Glomerular visceral epithelial cell (primary cell): ENCODE results near the gene SEC14L2.
A peak's percentile ranks its signal among the peaks of the same experiment; 100 is the strongest.
"Not testable (repeated sequence)": the region's sequence is repeated elsewhere in the genome, so short reads cannot be mapped to it uniquely, and the experiment has no call there.

Experiments
- DNase-seq: peaks from one replicate; pipeline ENCODE4 v3.0.0-alpha.2; 2016; ENCODE audit errors: extremely low spot score

The SEC14L2 gene

GRCh38 chr22:30426388-30427353 lies 29.9 kb downstream of the SEC14L2 start:
- peak; percentile 73 for DNase-seq

GRCh38 chr22:30427871-30428270 lies 31.1 kb downstream of the SEC14L2 start:
- DNase-seq: no peak

- no peak for DNase-seq
These were observed 33.1 kb downstream of the SEC14L2 start for GRCh38 chr22:30429887-30430286.

GRCh38 chr22:30430933-30431332 lies 34.1 kb downstream of the SEC14L2 start:
- no peak for DNase-seq

GRCh38 chr22:30432096-30432495 lies 35.3 kb downstream of the SEC14L2 start:
- DNase-seq: no peak

GRCh38 chr22:30432520-30432919 lies 35.7 kb downstream of the SEC14L2 start:
- DNase-seq: no peak

- no peak for DNase-seq
These were observed 36.4 kb downstream of the SEC14L2 start for GRCh38 chr22:30433227-30433626.

GRCh38 chr22:30433773-30434172 lies 37.0 kb downstream of the SEC14L2 start:
- no peak for DNase-seq

- DNase-seq: no peak
These were observed 38.0 kb downstream of the SEC14L2 start for GRCh38 chr22:30434843-30435242.

- DNase-seq: no peak
These were observed 38.9 kb downstream of the SEC14L2 start for GRCh38 chr22:30435674-30436126.

GRCh38 chr22:30436196-30436595 lies 39.4 kb downstream of the SEC14L2 start:
- no peak for DNase-seq

GRCh38 chr22:30438559-30438958 lies 41.7 kb downstream of the SEC14L2 start:
- DNase-seq: no peak

- DNase-seq: no peak
These were observed 42.4 kb downstream of the SEC14L2 start for GRCh38 chr22:30439226-30439625.

GRCh38 chr22:30439836-30440235 lies 43.0 kb downstream of the SEC14L2 start:
- DNase-seq: no peak

GRCh38 chr22:30441088-30441487 lies 44.3 kb downstream of the SEC14L2 start:
- no peak for DNase-seq

- DNase-seq: peak; percentile 47
These were observed 48.0 kb downstream of the SEC14L2 start for GRCh38 chr22:30444632-30445437.

- DNase-seq: no peak
These were observed 48.8 kb downstream of the SEC14L2 start for GRCh38 chr22:30445438-30446145.

- no peak for DNase-seq
These were observed 50.8 kb downstream of the SEC14L2 start for GRCh38 chr22:30447656-30448055.

GRCh38 chr22:30451488-30451887 lies 54.7 kb downstream of the SEC14L2 start:
- DNase-seq: not testable (repeated sequence)

- no peak for DNase-seq
These were observed 56.0 kb downstream of the SEC14L2 start for GRCh38 chr22:30452861-30453260.

GRCh38 chr22:30453731-30454510 lies 57.1 kb downstream of the SEC14L2 start:
- no peak for DNase-seq
